Activated T-helper 1 cell treated with anti-CD3 and anti-CD28 coated beads, Interleukin-12 subunit alpha, Interleukin-12 subunit beta, Interleukin-2, Interleukin-4 antibody, amounts not matched to agents 30 ng/mL and 10 ng/mL and 1 ng/mL, durations not matched to agents 14 hours and 24 hours and 36 hours (primary cell): ENCODE results near the gene NR1I3. TPM values are rescaled to one million over a fixed set of nuclear protein-coding genes. Genes with fewer than 3 reads are reported as not detected.

Experiments
- DNase-seq: peaks from one replicate; pipeline ENCODE4 v3.0.0; 2021; ENCODE audit warnings: low spot score
- H3K27ac Mint-ChIP-seq: one replicate; pipeline ENCODE4 v1.8.0; 2021; ENCODE audit warnings: mild to moderate bottlenecking, mixed read lengths
- H3K27me3 Mint-ChIP-seq: one replicate; pipeline ENCODE4 v1.8.0; 2022; ENCODE audit warnings: mild to moderate bottlenecking, moderate library complexity, mixed read lengths; ENCODE audit not compliant: insufficient read depth
- H3K36me3 Mint-ChIP-seq: one replicate; pipeline ENCODE4 v1.8.0; 2021; ENCODE audit warnings: low read depth, mixed read lengths
- H3K4me1 Mint-ChIP-seq: one replicate; pipeline ENCODE4 v1.8.0; 2021; ENCODE audit warnings: low read depth, mixed read lengths
- H3K4me3 Mint-ChIP-seq: one replicate; pipeline ENCODE4 v1.8.0; 2021; ENCODE audit warnings: mild to moderate bottlenecking, moderate library complexity, mixed read lengths
- H3K9me3 Mint-ChIP-seq: one replicate; pipeline ENCODE4 v1.8.0; 2021; ENCODE audit warnings: mixed read lengths
- intact Hi-C: fragments of 100-400 bp; cut with micrococcal nuclease; formaldehyde crosslinking; loops from one replicate; pipeline ENCODE4 v1.15.1; 2024
- total RNA-seq: library from RNA; stranded (reverse); gene quantifications from 2 replicates; pipeline ENCODE4 v1.2.3, GENCODE V29; 2022

Gene NR1I3
- not detected in 2 replicates for total RNA-seq

GRCh38 chr1:161238039-161238473 lies at the start of gene NR1I3:
Gene NR1I3, minus strand, starts transcription at chr1:161238203. Its CDS starts 1,638 bp downstream, at chr1:161236565.
- Mint-ChIP-seq H3K27me3 (peaks cover 10% of the 10 kb centered on the region), H3K4me1 (no peaks in the 10 kb centered on the region), H3K36me3 (no peaks in the 10 kb centered on the region), H3K9me3 (no peaks in the 10 kb centered on the region), H3K27ac (no peak within 1 kb of the TSS), H3K4me3 (no peak within 1 kb of the TSS)
- intact Hi-C loops: no loop called here
- no peak for DNase-seq

- no peak for DNase-seq
Observed at GRCh38 chr1:161287482-161288054, 49.6 kb upstream of the NR1I3 start.

GRCh38 chr1:161285521-161285920 lies 47.5 kb upstream of the NR1I3 start:
- H3K4me1 Mint-ChIP-seq: peaks cover 6% of the 10 kb centered on the region
- intact Hi-C loops: no loop called here
- peaks cover 17% of the 10 kb centered on the region for H3K27me3 Mint-ChIP-seq
- DNase-seq: no peak
- peaks cover 5% of the 10 kb centered on the region for H3K36me3 Mint-ChIP-seq
- no peak overlapping the region for H3K4me3 Mint-ChIP-seq
- no peaks in the 10 kb centered on the region for H3K9me3 Mint-ChIP-seq
- no peak overlapping the region for H3K27ac Mint-ChIP-seq

More at GRCh38 chr1:161287482-161288054, 49.6 kb upstream of the NR1I3 start:
- H3K4me3 Mint-ChIP-seq: no peak overlapping the region
- peaks cover 5% of the 10 kb centered on the region for H3K36me3 Mint-ChIP-seq
- peaks cover 6% of the 10 kb centered on the region for H3K4me1 Mint-ChIP-seq
- intact Hi-C loops: no loop called here
- H3K9me3 Mint-ChIP-seq: no peaks in the 10 kb centered on the region
- H3K27ac Mint-ChIP-seq: no peak overlapping the region
- H3K27me3 Mint-ChIP-seq: peaks cover 16% of the 10 kb centered on the region

GRCh38 chr1:161285113-161285512 lies 47.1 kb upstream of the NR1I3 start:
- intact Hi-C loops: no loop called here

GRCh38 chr1:161282991-161283390 lies 45.0 kb upstream of the NR1I3 start:
- Mint-ChIP-seq H3K27me3 (peaks cover 25% of the 10 kb centered on the region), H3K9me3 (no peaks in the 10 kb centered on the region), H3K36me3 (peaks cover 2% of the 10 kb centered on the region), H3K4me3 (no peak overlapping the region), H3K27ac (no peak overlapping the region), H3K4me1 (peaks cover 6% of the 10 kb centered on the region)
- no peak for DNase-seq
- intact Hi-C loops: no loop called here

More at GRCh38 chr1:161285113-161285512, 47.1 kb upstream of the NR1I3 start:
- Mint-ChIP-seq H3K9me3 (no peaks in the 10 kb centered on the region), H3K4me1 (peaks cover 6% of the 10 kb centered on the region), H3K27me3 (peaks cover 20% of the 10 kb centered on the region), H3K4me3 (no peak overlapping the region), H3K27ac (no peak overlapping the region), H3K36me3 (peaks cover 4% of the 10 kb centered on the region)
- no peak for DNase-seq

GRCh38 chr1:161274874-161275273 lies 36.9 kb upstream of the NR1I3 start:
- Mint-ChIP-seq H3K36me3 (no peaks in the 10 kb centered on the region), H3K4me1 (no peaks in the 10 kb centered on the region), H3K9me3 (no peaks in the 10 kb centered on the region), H3K27me3 (peaks cover 17% of the 10 kb centered on the region), H3K27ac (no peak overlapping the region), H3K4me3 (no peak overlapping the region)
- intact Hi-C loops: no loop called here
- DNase-seq: no peak

GRCh38 chr1:161273402-161273801 lies 35.4 kb upstream of the NR1I3 start:
- Mint-ChIP-seq H3K27ac (no peak overlapping the region), H3K4me3 (no peak overlapping the region), H3K27me3 (peaks cover 12% of the 10 kb centered on the region), H3K36me3 (no peaks in the 10 kb centered on the region), H3K4me1 (no peaks in the 10 kb centered on the region), H3K9me3 (no peaks in the 10 kb centered on the region)
- DNase-seq: no peak
- intact Hi-C loops: no loop called here

GRCh38 chr1:161267321-161267720 lies 29.3 kb upstream of the NR1I3 start:
- no peak overlapping the region for H3K27ac Mint-ChIP-seq
- H3K4me1 Mint-ChIP-seq: no peaks in the 10 kb centered on the region
- H3K36me3 Mint-ChIP-seq: no peaks in the 10 kb centered on the region
- DNase-seq: no peak
- intact Hi-C loops: no loop called here
- peaks cover 6% of the 10 kb centered on the region for H3K27me3 Mint-ChIP-seq
- no peaks in the 10 kb centered on the region for H3K9me3 Mint-ChIP-seq
- no peak overlapping the region for H3K4me3 Mint-ChIP-seq

GRCh38 chr1:161266836-161267235 lies 28.8 kb upstream of the NR1I3 start:
- peaks cover 8% of the 10 kb centered on the region for H3K27me3 Mint-ChIP-seq
- H3K4me1 Mint-ChIP-seq: no peaks in the 10 kb centered on the region
- intact Hi-C loops: no loop called here
- H3K4me3 Mint-ChIP-seq: no peak overlapping the region
- no peak for DNase-seq
- no peaks in the 10 kb centered on the region for H3K36me3 Mint-ChIP-seq
- H3K9me3 Mint-ChIP-seq: no peaks in the 10 kb centered on the region
- H3K27ac Mint-ChIP-seq: no peak overlapping the region

- DNase-seq: no peak
- no peak overlapping the region for H3K27ac Mint-ChIP-seq
- no peaks in the 10 kb centered on the region for H3K4me1 Mint-ChIP-seq
- H3K9me3 Mint-ChIP-seq: no peaks in the 10 kb centered on the region
- intact Hi-C loops: no loop called here
- H3K36me3 Mint-ChIP-seq: no peaks in the 10 kb centered on the region
- peaks cover 14% of the 10 kb centered on the region for H3K27me3 Mint-ChIP-seq
- no peak overlapping the region for H3K4me3 Mint-ChIP-seq
Observed at GRCh38 chr1:161266202-161266601, 28.2 kb upstream of the NR1I3 start.

GRCh38 chr1:161265305-161265704 lies 27.3 kb upstream of the NR1I3 start:
- Mint-ChIP-seq H3K36me3 (no peaks in the 10 kb centered on the region), H3K4me1 (no peaks in the 10 kb centered on the region), H3K9me3 (no peaks in the 10 kb centered on the region), H3K4me3 (no peak overlapping the region), H3K27ac (no peak overlapping the region), H3K27me3 (peaks cover 21% of the 10 kb centered on the region)
- no peak for DNase-seq
- intact Hi-C loops: no loop called here

- H3K27ac Mint-ChIP-seq: no peak overlapping the region
- H3K9me3 Mint-ChIP-seq: peaks cover 20% of the 10 kb centered on the region
- peaks cover 42% of the 10 kb centered on the region for H3K27me3 Mint-ChIP-seq
- H3K4me3 Mint-ChIP-seq: no peak overlapping the region
- intact Hi-C loops: no loop called here
- no peak for DNase-seq
- H3K36me3 Mint-ChIP-seq: peaks cover 6% of the 10 kb centered on the region
- H3K4me1 Mint-ChIP-seq: peaks cover 16% of the 10 kb centered on the region
Observed at GRCh38 chr1:161261261-161262235, 23.5 kb upstream of the NR1I3 start.
